HEK293 (cell line): ENCODE results near the gene ZNF200.

Experiments used
- HOXD13 ChIP-seq: sonication (generic); formaldehyde crosslinking; IDR thresholded peaks from 2 replicates; pipeline ENCODE4 v1.8.0; 2022; ENCODE audit warnings: missing genetic modification reagents, borderline replicate concordance
- PRDM6 ChIP-seq: fragments of 450-650 bp; formaldehyde crosslinking; IDR thresholded peaks from 2 replicates; pipeline ENCODE4 v1.5.1; 2017; ENCODE audit warnings: missing biosample characterization, missing genetic modification characterization
- ZBTB20 ChIP-seq: fragments of 450-650 bp; formaldehyde crosslinking; IDR thresholded peaks from 2 replicates; pipeline ENCODE4 v1.5.1; 2016; ENCODE audit warnings: missing biosample characterization, missing genetic modification characterization
- ZBTB48 ChIP-seq: fragments of 450-650 bp; formaldehyde crosslinking; IDR thresholded peaks from 2 replicates; pipeline ENCODE4 v1.5.1; 2016; ENCODE audit warnings: missing biosample characterization, missing genetic modification characterization
- ZNF157 ChIP-seq: fragments of 450-650 bp; formaldehyde crosslinking; IDR thresholded peaks from 2 replicates; pipeline ENCODE4 v1.5.1; 2016; ENCODE audit warnings: missing biosample characterization, missing genetic modification characterization
- ZNF18 ChIP-seq: fragments of 450-650 bp; formaldehyde crosslinking; IDR thresholded peaks from 2 replicates; pipeline ENCODE4 v1.5.1; 2016; ENCODE audit warnings: missing biosample characterization, missing genetic modification characterization
- ZNF2 ChIP-seq: fragments of 450-650 bp; formaldehyde crosslinking; IDR thresholded peaks from 2 replicates; pipeline ENCODE4 v1.5.1; 2016; ENCODE audit warnings: missing biosample characterization, missing genetic modification characterization
- ZNF302 ChIP-seq: fragments of 450-650 bp; formaldehyde crosslinking; IDR thresholded peaks from 2 replicates; pipeline ENCODE4 v1.5.1; 2016; ENCODE audit warnings: missing biosample characterization, missing genetic modification characterization, low read depth
- ZNF311 ChIP-seq: fragments of 450-650 bp; formaldehyde crosslinking; IDR thresholded peaks from 2 replicates; pipeline ENCODE4 v1.5.1; 2017; ENCODE audit warnings: missing biosample characterization, missing genetic modification characterization, borderline replicate concordance
- ZNF391 ChIP-seq: fragments of 450-650 bp; formaldehyde crosslinking; IDR thresholded peaks from 2 replicates; pipeline ENCODE4 v1.5.1; 2016; ENCODE audit warnings: low read depth, missing biosample characterization, missing genetic modification characterization, borderline replicate concordance
- ZNF501 ChIP-seq: fragments of 450-650 bp; formaldehyde crosslinking; IDR thresholded peaks from 2 replicates; pipeline ENCODE4 v1.5.1; 2016; ENCODE audit warnings: missing biosample characterization, missing genetic modification characterization
- ZNF561 ChIP-seq: fragments of 450-650 bp; IDR thresholded peaks from 2 replicates; pipeline ENCODE4 v1.5.1; 2018; ENCODE audit warnings: missing biosample characterization, missing genetic modification characterization, borderline replicate concordance
- ZNF660 ChIP-seq: fragments of 450-650 bp; IDR thresholded peaks from 2 replicates; pipeline ENCODE4 v1.5.1; 2018; ENCODE audit warnings: missing biosample characterization, mild to moderate bottlenecking, missing genetic modification characterization
- ZNF670 ChIP-seq: fragments of 450-650 bp; formaldehyde crosslinking; IDR thresholded peaks from 2 replicates; pipeline ENCODE4 v1.5.1; 2016; ENCODE audit warnings: missing biosample characterization, missing genetic modification characterization, low read depth
- ZNF692 ChIP-seq: fragments of 450-650 bp; formaldehyde crosslinking; IDR thresholded peaks from 2 replicates; pipeline ENCODE4 v1.5.1; 2016; ENCODE audit warnings: missing biosample characterization, missing genetic modification characterization
- ZNF704 ChIP-seq: fragments of 450-650 bp; formaldehyde crosslinking; IDR thresholded peaks from 2 replicates; pipeline ENCODE4 v1.5.1; 2016; ENCODE audit warnings: missing biosample characterization, missing genetic modification characterization
- ZNF76 ChIP-seq: fragments of 450-650 bp; formaldehyde crosslinking; IDR thresholded peaks from 2 replicates; pipeline ENCODE4; 2016; ENCODE audit warnings: low read depth, missing biosample characterization, missing genetic modification characterization, borderline replicate concordance
- ZNF768 ChIP-seq: fragments of 450-650 bp; formaldehyde crosslinking; IDR thresholded peaks from 2 replicates; pipeline ENCODE4 v1.5.1; 2018; ENCODE audit warnings: missing biosample characterization, mild to moderate bottlenecking, missing genetic modification characterization
- ZNF776 ChIP-seq: fragments of 450-650 bp; formaldehyde crosslinking; IDR thresholded peaks from 2 replicates; pipeline ENCODE4 v1.5.0; 2017; ENCODE audit warnings: missing biosample characterization, missing genetic modification characterization, borderline replicate concordance
- ZNF777 ChIP-seq: fragments of 450-650 bp; formaldehyde crosslinking; IDR thresholded peaks from 2 replicates; pipeline ENCODE4 v1.5.1; 2017; ENCODE audit warnings: missing biosample characterization, missing genetic modification characterization, borderline replicate concordance
- ZSCAN16 ChIP-seq: fragments of 450-650 bp; formaldehyde crosslinking; IDR thresholded peaks from 2 replicates; pipeline ENCODE4 v1.5.1; 2016; ENCODE audit warnings: missing biosample characterization, missing genetic modification characterization
- ZSCAN18 ChIP-seq: fragments of 450-650 bp; formaldehyde crosslinking; IDR thresholded peaks from 2 replicates; pipeline ENCODE4 v1.5.1; 2016; ENCODE audit warnings: missing biosample characterization, missing genetic modification characterization
- ZXDB ChIP-seq: fragments of 450-650 bp; formaldehyde crosslinking; IDR thresholded peaks from 2 replicates; pipeline ENCODE4 v1.5.1; 2016; ENCODE audit warnings: missing biosample characterization, missing genetic modification characterization
- TF ChIP-seq, protein P1 (sequence below): fragments of 450-650 bp; formaldehyde crosslinking; IDR thresholded peaks from 2 replicates; pipeline ENCODE4 v1.5.1; 2017; ENCODE audit warnings: missing biosample characterization, missing genetic modification characterization
- TF ChIP-seq, protein P2 (sequence below): fragments of 450-650 bp; formaldehyde crosslinking; IDR thresholded peaks from 2 replicates; pipeline ENCODE4 v1.5.1; 2016; ENCODE audit warnings: missing biosample characterization, missing genetic modification characterization, borderline replicate concordance

The ZNF200 gene

DNA sequence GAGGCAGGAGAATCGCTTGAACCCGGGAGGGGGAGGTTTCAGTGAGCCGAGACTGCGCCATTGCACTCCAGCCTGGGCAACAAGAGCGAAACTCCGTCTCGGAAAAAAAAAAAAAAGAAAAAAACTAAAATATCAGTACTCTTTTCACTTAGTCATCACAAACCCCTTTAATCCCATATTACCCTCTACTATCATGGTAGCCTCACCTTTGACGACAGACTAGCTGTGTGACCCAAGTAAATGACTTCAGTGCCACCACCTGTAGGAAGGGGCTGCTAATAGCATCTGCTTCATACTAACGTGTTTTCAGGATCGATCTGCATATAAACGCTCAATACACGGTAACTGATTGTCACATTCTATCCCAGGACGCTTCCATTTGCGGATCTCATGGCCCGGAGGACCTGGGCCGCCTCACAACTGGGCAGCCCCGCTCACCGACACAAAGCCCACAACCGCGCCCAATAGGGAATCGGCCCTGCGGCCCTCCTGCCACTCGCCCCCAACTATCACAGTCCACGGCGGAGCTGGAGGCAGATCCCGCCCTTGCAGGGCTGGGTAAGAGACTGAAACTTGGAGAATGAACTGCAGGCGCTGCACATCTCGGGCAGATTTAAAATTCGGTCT, 47.3 kb upstream of the ZNF200 start (continued):
- TF ChIP-seq ZNF302 (tag by site-specific recombination) (no peak), ZNF670 (tag by site-specific recombination) (no peak), ZXDB (tag by site-specific recombination) (no peak), ZNF777 (no peak), ZNF704 (tag by site-specific recombination) (no peak), ZNF76 (tag by site-specific recombination) (no peak), ZNF157 (tag by site-specific recombination) (no peak), ZNF18 (tag by site-specific recombination) (no peak), ZBTB48 (tag by site-specific recombination) (no peak), ZSCAN16 (tag by site-specific recombination) (no peak), ZBTB20 (no peak), ZNF501 (tag by site-specific recombination) (no peak), ZNF776 (tag by site-specific recombination) (no peak), ZNF660 (0 out of 2 replicates have a peak, but pooled peaks have one; percentile 31), ZNF391 (tag by site-specific recombination) (no peak), ZNF768 (tag by site-specific recombination) (no peak), ZNF2 (peak; percentile 65; the same call in 1 of the 2 replicates), ZNF311 (tag by site-specific recombination) (no peak), HOXD13 (CRISPR knock-in tag) (no peak), ZSCAN18 (no peak), ZNF561 (no peak; the same call in 1 of the 2 replicates), PRDM6 (no peak), ZNF692 (no peak)
- TF ChIP-seq, protein P1, sequence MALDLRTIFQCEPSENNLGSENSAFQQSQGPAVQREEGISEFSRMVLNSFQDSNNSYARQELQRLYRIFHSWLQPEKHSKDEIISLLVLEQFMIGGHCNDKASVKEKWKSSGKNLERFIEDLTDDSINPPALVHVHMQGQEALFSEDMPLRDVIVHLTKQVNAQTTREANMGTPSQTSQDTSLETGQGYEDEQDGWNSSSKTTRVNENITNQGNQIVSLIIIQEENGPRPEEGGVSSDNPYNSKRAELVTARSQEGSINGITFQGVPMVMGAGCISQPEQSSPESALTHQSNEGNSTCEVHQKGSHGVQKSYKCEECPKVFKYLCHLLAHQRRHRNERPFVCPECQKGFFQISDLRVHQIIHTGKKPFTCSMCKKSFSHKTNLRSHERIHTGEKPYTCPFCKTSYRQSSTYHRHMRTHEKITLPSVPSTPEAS (tag by site-specific recombination), result no peak; the same call in 1 of the 2 replicates
- TF ChIP-seq, protein P2, sequence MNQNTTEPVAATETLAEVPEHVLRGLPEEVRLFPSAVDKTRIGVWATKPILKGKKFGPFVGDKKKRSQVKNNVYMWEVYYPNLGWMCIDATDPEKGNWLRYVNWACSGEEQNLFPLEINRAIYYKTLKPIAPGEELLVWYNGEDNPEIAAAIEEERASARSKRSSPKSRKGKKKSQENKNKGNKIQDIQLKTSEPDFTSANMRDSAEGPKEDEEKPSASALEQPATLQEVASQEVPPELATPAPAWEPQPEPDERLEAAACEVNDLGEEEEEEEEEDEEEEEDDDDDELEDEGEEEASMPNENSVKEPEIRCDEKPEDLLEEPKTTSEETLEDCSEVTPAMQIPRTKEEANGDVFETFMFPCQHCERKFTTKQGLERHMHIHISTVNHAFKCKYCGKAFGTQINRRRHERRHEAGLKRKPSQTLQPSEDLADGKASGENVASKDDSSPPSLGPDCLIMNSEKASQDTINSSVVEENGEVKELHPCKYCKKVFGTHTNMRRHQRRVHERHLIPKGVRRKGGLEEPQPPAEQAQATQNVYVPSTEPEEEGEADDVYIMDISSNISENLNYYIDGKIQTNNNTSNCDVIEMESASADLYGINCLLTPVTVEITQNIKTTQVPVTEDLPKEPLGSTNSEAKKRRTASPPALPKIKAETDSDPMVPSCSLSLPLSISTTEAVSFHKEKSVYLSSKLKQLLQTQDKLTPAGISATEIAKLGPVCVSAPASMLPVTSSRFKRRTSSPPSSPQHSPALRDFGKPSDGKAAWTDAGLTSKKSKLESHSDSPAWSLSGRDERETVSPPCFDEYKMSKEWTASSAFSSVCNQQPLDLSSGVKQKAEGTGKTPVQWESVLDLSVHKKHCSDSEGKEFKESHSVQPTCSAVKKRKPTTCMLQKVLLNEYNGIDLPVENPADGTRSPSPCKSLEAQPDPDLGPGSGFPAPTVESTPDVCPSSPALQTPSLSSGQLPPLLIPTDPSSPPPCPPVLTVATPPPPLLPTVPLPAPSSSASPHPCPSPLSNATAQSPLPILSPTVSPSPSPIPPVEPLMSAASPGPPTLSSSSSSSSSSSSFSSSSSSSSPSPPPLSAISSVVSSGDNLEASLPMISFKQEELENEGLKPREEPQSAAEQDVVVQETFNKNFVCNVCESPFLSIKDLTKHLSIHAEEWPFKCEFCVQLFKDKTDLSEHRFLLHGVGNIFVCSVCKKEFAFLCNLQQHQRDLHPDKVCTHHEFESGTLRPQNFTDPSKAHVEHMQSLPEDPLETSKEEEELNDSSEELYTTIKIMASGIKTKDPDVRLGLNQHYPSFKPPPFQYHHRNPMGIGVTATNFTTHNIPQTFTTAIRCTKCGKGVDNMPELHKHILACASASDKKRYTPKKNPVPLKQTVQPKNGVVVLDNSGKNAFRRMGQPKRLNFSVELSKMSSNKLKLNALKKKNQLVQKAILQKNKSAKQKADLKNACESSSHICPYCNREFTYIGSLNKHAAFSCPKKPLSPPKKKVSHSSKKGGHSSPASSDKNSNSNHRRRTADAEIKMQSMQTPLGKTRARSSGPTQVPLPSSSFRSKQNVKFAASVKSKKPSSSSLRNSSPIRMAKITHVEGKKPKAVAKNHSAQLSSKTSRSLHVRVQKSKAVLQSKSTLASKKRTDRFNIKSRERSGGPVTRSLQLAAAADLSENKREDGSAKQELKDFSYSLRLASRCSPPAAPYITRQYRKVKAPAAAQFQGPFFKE (tag by site-specific recombination), result no peak
